GM18498 (cell line): Measurements from ENCODE around the gene DBX2.
"Not testable (repeated sequence)": the region's sequence is repeated elsewhere in the genome, so short reads cannot be mapped to it uniquely, and the experiment has no call there.

Experiments
- ATAC-seq: cut with Tn5 transposase; IDR thresholded peaks from one replicate; pipeline ENCODE4 v1.9.1; 2021; ENCODE audit warnings: mild to moderate bottlenecking, moderate library complexity; ENCODE audit not compliant: unreplicated experiment

DBX2 gene

DNA sequence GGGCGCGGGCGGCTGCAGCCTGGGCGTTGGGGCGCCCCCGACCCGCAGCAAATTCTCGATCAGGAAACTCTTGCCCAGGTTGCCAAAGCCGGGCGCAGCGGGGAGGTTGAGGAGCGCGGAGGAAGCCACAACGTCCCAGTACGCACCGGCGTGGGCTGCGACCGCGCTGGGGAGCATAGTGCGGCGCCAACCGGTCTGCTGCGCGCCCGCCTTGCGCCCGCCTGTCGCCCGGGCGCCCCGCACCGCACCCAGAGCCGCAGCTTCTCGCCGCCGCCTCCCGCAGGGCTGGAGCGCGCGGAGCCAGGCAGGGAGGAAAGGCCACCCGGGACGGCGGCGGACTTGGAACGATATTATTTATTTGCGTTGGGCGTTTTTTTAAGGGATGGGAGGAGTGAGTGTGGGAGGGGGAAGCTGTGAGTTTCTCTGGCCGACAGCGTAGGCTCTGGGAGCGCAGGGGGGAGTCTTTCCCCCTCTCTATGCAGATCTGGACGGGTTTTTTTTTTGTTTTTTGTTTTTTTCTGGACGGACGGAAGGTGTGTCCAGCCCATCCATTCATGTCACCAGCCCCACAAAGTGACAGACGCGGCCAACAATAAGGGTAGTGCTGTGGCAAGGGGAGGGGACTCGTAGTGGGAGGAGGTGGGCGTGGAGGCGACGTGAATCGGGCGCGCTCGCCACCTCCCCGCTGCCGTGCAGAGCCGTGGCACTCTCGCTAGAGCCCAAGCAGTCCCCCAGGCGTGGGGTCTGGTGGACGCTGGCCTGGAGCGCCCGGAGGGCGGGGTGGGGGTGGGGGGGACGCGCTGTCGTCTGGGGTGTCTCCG is at the start of gene DBX2:
DBX2 (minus strand) TSS at position 349 of the 821 bp plus-strand sequence; CDS start at position 177, 172 bp downstream.
- no peak for ATAC-seq

GRCh38 chr12:45098766-45099165 is 47.9 kb upstream of the DBX2 start:
- ATAC-seq: no peak

- ATAC-seq: not testable (repeated sequence)
These were observed 44.5 kb upstream of the DBX2 start for GRCh38 chr12:45095417-45095816.

GRCh38 chr12:45093051-45093450 is 42.2 kb upstream of the DBX2 start:
- no peak for ATAC-seq

GRCh38 chr12:45089411-45090075 is 38.6 kb upstream of the DBX2 start:
- ATAC-seq: no peak

DNA sequence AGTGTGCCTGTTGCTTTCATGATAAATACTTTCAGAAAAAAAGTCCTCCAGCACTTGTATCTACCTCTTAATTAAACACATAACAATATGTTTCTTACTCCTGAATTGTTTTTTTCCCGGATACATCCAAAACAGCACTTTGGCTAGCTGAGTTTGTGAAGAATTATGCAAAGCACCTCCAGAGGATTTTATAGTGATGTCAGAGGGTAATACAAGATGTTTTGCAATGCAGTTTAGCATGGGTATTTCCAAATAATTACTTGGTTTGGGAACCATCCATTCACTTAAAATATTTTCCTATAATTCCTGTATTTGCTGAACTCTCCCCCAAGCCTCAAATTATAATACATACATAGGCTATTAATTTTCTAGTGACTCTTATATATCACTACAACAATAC is 37.7 kb upstream of the DBX2 start:
- ATAC-seq: no peak

- ATAC-seq: not testable (repeated sequence)
These were observed 33.3 kb upstream of the DBX2 start for GRCh38 chr12:45084248-45084647.

GRCh38 chr12:45077251-45077650 is 26.4 kb upstream of the DBX2 start:
- ATAC-seq: no peak

DNA sequence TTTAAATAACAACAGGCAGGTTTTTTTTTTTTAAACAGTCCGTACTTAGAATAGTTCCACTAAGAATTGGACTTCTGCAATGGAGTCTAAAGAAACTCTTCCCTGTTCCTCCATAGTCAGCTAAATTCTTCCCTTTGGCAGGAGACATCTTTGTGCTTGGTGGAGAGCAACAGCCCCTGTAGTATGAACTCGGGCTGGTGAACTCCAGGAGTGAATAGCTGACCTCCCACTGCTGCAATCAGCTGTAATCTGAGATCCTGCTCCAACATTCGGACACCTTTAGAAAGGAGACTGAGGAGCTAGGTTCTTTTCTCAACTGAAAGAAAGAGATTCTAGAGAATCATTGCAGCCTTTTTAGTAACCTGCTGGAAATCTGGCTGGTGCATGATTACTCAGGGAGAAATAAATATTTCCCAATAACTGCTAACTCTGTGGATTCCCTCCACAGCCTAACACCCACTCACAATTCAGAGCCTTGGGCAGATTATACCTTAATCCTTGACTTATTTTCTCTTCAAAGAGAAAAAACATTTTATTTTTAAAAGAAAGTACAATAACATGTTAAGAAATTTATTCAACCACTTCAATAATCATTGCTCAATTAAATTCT is 25.6 kb upstream of the DBX2 start:
- no peak for ATAC-seq

DNA sequence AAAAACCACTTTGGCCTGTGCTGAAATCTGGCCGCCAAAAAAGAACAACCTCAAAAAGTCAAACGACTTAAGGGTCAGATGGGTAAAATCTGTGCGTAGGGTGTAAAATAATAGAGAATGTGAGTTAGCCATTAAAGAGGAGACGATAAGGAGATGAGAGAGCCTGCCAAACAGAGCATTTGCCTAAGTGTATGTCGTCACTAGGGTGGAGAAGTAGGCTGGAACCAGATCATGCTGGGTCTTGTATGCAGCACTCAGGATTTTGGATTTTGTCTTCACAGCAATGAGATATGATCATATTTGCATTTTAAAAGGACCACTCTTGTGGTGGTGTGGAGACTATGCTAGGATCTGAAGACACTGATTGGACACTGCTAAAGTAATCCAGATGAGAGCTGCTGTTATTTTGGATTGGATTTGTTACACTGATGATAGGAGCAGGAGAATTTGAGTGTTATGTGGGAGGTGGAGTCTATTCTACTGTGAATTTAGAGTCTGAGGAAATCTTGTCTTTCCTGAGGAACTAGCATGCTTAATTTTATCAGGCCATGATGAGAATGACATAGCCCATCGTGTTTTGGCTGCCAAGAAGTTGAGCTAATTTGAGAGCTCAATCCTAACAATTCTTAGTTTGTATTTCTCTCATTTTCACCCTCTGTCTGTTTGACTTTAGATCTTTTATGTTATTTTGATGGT is 24.8 kb upstream of the DBX2 start:
- no peak for ATAC-seq

DNA sequence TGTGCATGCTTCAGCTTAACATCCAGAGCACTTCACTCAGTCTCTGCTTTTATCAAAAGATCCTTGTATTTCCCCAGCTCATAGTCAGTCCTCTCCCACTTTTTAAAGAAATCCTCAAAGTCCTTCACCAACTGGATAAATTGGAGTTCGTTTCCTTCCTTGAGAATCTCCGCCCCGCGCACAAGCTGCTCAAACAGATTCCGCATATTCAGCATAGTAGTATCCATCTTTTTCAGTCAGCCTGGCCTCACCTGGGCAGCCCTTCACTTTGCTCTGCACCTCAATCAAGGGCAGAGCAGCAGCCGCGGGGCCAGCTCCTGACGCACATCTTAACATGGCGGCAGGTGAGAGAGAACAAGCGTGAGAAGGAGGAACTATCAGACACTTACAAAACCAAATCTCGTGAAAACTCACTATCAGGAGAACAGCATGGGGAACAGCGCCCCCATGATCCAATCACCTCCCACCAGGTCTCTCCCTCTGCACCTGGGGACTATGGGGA is 14.3 kb upstream of the DBX2 start:
- ATAC-seq: no peak

- no peak for ATAC-seq
These were observed 10.1 kb upstream of the DBX2 start for GRCh38 chr12:45060976-45061375.

DNA sequence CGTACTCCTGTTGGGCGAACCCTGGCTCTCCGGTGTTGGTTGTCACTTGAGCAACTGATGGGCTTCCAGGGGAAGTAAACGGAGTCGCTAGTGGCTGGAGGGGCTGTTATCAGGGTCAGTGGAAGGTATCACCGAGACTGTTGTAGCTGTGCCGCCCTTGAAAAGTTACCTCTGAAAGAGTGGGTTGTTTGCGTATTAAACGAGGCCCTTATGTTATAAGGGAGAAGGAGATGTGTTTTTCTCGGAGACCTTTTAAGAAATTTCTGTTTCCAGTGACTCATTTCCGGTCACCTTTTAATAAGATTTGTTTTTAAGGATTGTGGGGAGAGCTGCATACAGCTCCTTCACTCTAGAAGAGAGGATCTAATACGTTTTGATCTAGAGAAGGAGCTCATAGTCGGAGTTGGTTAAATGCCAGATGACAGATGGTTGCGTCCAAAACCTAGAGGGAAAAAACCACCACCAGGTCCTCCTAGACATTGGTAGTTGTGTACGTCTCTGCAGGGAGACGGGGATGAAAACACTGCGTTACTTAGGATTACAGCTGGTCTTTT is 750 bp upstream of the DBX2 start:
- no peak for ATAC-seq

GRCh38 chr12:45049912-45050750 is 768 bp downstream of the DBX2 start:
- no peak for ATAC-seq

- no peak for ATAC-seq
These were observed 8.3 kb downstream of the DBX2 start for GRCh38 chr12:45042599-45042998.

DNA sequence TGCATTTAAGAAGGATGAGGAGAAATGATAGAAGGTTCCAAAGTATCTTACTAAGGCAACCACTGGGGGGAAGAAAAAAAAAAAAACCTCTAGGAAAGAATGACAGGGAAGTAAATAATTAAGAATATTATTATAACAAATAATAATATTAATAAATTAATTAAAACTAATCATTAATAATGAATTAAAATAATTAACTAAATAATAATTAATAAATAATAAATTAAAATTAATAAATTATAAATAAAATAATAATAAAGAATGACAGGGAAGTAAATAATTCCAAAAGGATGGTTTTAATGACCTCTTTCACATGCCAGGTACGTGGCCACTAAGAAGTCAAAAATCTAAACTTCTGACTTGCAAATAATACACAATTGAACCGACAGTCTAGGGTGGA is 9.9 kb downstream of the DBX2 start:
- no peak for ATAC-seq

- no peak for ATAC-seq
These were observed 11.1 kb downstream of the DBX2 start for GRCh38 chr12:45039757-45040156.

GRCh38 chr12:45034861-45035265 is 16.0 kb downstream of the DBX2 start:
- ATAC-seq: no peak

DNA sequence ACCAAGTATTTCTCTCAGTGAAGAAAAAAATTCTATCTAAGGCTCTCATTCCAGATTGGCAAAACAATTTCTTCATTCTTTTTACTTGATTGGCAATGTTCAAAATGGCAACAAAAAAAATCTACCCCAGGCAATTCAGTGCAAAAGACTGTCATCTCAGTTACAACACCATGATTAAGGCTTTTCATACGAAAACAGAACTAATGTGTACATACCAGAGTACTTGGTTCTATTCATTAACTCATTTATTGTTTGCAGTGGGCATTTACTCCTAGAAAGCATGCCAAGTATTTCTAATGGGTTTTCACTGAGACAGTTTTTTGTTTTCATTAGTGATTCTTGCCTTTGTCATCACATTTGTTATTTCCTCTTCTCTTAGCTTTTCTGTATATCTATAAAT is 33.0 kb downstream of the DBX2 start:
- ATAC-seq: no peak

DNA sequence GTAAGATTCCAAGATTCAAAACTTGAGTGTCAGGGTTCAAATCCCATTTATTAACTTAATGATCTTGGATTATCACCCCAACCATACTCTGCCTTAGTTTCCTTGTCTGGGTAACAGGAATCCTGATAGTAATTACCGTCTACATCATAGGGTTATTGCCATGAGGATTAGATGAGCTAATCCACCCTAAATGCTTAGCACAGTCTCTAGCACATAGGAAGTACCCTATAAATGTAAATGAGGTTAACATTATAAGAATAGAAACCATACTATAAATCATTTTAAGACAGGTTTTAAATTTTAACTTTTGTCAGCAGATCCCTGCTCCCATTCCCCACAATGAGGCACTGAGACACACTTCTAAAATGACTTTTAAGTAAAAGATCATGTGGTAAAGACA is 36.5 kb downstream of the DBX2 start:
- ATAC-seq: no peak
